ENCODE data around the gene UVRAG.

Gene UVRAG

DNA sequence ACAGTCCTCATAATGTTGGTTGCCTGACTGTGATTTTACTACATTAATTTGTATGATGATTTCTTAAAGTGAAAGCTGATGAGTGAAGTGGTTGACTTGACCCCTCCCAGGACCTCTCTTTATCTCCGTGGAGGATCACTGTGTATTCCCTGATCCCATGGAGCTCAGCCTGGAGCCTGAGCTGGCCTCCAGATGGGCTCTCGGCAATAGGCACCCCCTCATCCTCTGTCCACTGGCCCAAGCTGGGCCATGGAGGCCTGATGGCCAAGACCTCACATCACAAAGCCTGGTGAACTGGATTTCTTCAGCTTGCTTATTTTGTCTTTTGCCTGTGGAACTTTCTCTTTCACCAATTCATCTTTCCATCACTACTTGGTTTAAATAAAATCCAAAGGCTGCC is 316.1 kb downstream of the UVRAG start:
- Histone ChIP-seq H3K27ac (no peak overlapping the region), H3K36me3 (ENCODE audit: insufficient read depth, low read length) (no peaks in the 10 kb centered on the region), H3K9ac (ENCODE audit: insufficient read length) (no peak overlapping the region), H3K9me3 (ENCODE audit: low read depth, low read length) (no peaks in the 10 kb centered on the region), H3K4me3 (no peak overlapping the region)
- TF ChIP-seq EZH2 (IDR thresholded peaks at IDR 0.05) (no peak), FOXP2 (optimal IDR thresholded peaks at IDR 0.05; ENCODE audit: control extremely low read depth, extremely low read length, insufficient read depth) (no peak), POLR2AphosphoS5 (IDR thresholded peaks at IDR 0.05; ENCODE audit: borderline replicate concordance, low read depth, low read length) (no peak)
- DNase-seq (ENCODE audit: low read depth, low spot score): no peak

DNA sequence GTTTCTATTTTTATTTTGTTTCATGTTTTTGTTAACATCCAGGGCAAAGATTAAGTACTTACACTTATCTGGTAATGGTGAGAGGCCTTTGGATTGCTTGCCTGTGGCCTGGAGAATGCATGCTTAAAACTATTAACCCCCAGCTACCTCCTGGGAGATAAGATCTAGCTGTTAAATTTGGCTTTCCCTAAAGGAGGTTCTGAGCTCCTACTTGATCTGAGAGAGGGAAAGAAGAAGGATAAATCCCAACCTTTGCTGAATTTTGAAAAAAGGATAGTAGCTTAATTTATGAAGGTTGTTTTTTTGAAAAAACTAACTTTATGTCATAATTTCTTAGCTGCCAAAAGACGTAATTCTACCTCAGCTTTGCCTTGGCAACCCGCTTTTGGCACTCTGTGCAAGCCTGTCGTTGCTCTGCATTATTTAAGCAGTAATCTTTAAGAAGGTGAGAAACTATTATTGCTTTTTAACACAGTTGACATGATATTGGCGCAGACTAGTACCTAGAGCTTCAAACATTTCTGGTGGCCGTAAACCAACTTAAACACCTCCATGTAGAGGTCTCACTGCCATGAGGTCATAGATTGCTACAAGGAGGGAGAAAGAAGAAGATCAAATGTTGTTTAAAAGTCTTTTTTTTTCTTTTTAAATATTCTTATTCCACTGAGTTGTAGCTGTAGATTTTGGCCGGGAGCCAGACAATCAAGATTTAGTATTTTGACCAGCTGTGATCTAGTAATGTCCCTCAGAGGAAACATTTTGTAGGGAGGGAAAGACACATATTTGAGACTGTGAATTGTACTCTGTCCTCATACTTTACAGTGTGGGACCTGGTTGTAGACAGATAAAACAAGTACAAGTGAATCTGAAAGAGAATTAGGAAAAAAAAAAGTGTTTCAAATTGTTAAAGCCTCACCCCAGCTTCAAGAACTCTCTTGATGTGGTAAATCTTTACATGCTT is 316.9 kb downstream of the UVRAG start:
- no peak overlapping the region for H3K27ac ChIP-seq
- TF ChIP-seq FOXP2 (optimal IDR thresholded peaks at IDR 0.05; ENCODE audit: control extremely low read depth, extremely low read length, insufficient read depth) (no peak), EZH2 (IDR thresholded peaks at IDR 0.05) (no peak), POLR2AphosphoS5 (IDR thresholded peaks at IDR 0.05; ENCODE audit: borderline replicate concordance, low read depth, low read length) (no peak)
- no peaks in the 10 kb centered on the region for H3K36me3 ChIP-seq (ENCODE audit: insufficient read depth, low read length)
- DNase-seq (ENCODE audit: low read depth, low spot score): no peak
- H3K9me3 ChIP-seq (ENCODE audit: low read depth, low read length): no peaks in the 10 kb centered on the region
- H3K4me3 ChIP-seq: no peak overlapping the region
- no peak overlapping the region for H3K9ac ChIP-seq (ENCODE audit: insufficient read length)

DNA sequence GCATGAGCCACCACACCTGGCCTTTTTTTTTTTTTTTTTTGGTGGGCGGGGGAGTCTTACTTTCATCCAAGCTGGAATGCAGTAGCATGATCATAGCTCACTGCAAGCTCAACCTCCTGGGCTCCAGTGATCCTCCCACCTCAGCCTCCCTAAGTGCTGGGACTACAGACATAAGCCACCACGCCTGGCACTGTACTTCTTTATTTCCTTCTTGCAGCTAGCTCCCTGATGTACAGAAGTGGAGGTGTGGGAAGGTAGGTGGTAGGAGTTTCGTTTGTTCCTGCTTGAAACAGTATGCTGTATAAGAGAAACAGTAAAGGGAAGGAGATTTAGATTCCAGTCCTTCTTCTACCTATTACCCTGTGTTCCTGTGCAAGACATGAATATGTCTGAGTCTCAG is 319.2 kb downstream of the UVRAG start:
- H3K4me3 ChIP-seq: no peak overlapping the region
- H3K36me3 ChIP-seq (ENCODE audit: insufficient read depth, low read length): no peaks in the 10 kb centered on the region
- H3K9ac ChIP-seq (ENCODE audit: insufficient read length): no peak overlapping the region
- no peak for DNase-seq (ENCODE audit: low read depth, low spot score)
- no peaks in the 10 kb centered on the region for H3K9me3 ChIP-seq (ENCODE audit: low read depth, low read length)
- no peak overlapping the region for H3K27ac ChIP-seq
- no peak for TF ChIP-seq POLR2AphosphoS5 (IDR thresholded peaks at IDR 0.05; ENCODE audit: borderline replicate concordance, low read depth, low read length)
- TF ChIP-seq EZH2 (IDR thresholded peaks at IDR 0.05): no peak
- TF ChIP-seq FOXP2 (optimal IDR thresholded peaks at IDR 0.05; ENCODE audit: control extremely low read depth, extremely low read length, insufficient read depth): no peak

DNA sequence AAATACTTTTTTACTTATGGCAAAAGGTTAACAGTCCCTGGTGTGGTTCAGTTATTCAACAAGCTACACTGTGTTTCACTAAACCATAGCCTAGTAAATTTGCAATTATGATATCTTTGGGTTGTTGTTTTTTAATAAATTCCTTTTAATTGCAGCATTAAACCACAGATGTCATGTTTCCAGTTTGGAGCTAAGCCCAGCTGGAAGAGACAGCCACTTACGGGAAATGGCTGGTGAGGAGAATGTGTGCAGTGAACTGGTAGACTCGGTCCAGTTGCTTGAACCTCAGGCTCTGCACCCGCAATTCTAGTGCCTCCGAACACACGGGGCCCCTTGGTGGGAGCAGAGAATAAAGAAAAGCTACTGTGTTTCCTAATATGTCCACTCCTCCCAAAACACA is 320.5 kb downstream of the UVRAG start:
- no peak for DNase-seq (ENCODE audit: low read depth, low spot score)
- H3K36me3 ChIP-seq (ENCODE audit: insufficient read depth, low read length): no peaks in the 10 kb centered on the region
- TF ChIP-seq EZH2 (IDR thresholded peaks at IDR 0.05) (no peak), POLR2AphosphoS5 (IDR thresholded peaks at IDR 0.05; ENCODE audit: borderline replicate concordance, low read depth, low read length) (no peak), FOXP2 (optimal IDR thresholded peaks at IDR 0.05; ENCODE audit: control extremely low read depth, extremely low read length, insufficient read depth) (no peak)

DNA sequence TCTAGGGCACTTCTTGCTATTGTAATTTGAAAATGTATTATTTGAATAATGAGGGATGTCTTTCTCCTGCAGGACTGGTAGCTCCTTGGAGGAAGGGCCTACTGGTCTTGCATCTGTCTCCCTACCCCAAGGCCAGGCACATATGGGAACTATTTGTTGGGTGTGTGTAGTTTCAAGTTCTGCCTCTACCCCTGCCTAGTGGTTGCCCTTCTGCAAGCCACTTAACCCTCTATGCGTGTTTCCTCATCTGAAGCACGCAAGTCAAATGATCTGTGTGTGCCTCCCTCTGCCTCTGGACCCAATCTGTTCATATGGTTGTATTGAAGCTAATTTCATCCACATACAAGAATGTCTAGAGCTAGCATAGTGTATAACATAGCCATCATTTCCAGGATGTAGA is 324.3 kb downstream of the UVRAG start:
- Histone ChIP-seq H3K36me3 (ENCODE audit: insufficient read depth, low read length) (no peaks in the 10 kb centered on the region), H3K9me3 (ENCODE audit: low read depth, low read length) (no peaks in the 10 kb centered on the region), H3K4me3 (no peak overlapping the region), H3K27ac (no peak overlapping the region), H3K9ac (ENCODE audit: insufficient read length) (no peak overlapping the region)
- DNase-seq (ENCODE audit: low read depth, low spot score): no peak
- TF ChIP-seq POLR2AphosphoS5 (IDR thresholded peaks at IDR 0.05; ENCODE audit: borderline replicate concordance, low read depth, low read length) (no peak), EZH2 (IDR thresholded peaks at IDR 0.05) (no peak), FOXP2 (optimal IDR thresholded peaks at IDR 0.05; ENCODE audit: control extremely low read depth, extremely low read length, insufficient read depth) (no peak)

More for the DNA sequence above, 320.5 kb downstream of the UVRAG start:
- H3K4me3 ChIP-seq: no peak overlapping the region
- H3K9ac ChIP-seq (ENCODE audit: insufficient read length): no peak overlapping the region
- no peak overlapping the region for H3K27ac ChIP-seq
- no peaks in the 10 kb centered on the region for H3K9me3 ChIP-seq (ENCODE audit: low read depth, low read length)

DNA sequence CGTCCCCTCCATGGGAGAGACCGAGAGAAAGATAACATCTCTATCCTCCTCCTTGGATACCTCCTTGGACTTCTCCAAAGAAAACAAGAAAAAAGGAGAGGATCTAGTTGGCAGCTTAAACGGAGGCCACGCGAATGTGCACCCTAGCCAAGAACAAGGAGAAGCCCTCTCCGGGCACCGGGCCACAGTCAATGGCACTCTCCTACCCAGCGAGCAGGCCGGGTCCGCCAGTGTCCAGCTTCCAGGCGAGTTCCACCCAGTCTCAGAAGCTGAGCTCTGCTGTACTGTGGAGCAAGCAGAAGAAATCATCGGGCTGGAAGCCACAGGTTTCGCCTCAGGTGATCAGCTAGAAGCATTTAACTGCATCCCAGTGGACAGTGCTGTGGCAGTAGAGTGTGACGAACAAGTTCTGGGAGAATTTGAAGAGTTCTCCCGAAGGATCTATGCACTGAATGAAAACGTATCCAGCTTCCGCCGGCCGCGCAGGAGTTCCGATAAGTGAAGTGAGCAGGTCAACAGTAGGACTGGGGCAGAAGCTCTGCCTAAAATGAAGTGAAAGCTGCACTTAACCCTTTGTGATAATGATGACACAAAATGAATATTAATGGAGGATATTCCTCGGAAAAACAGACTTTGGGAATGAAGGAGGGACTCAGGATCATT is 326.0 kb downstream of the UVRAG start:
- no peak for DNase-seq (ENCODE audit: low read depth, low spot score)
- no peak for TF ChIP-seq POLR2AphosphoS5 (IDR thresholded peaks at IDR 0.05; ENCODE audit: borderline replicate concordance, low read depth, low read length)
- no peak for TF ChIP-seq EZH2 (IDR thresholded peaks at IDR 0.05)
- no peak for TF ChIP-seq FOXP2 (optimal IDR thresholded peaks at IDR 0.05; ENCODE audit: control extremely low read depth, extremely low read length, insufficient read depth)
- Histone ChIP-seq H3K27ac (no peak overlapping the region), H3K36me3 (ENCODE audit: insufficient read depth, low read length) (no peaks in the 10 kb centered on the region), H3K4me3 (no peak overlapping the region), H3K9me3 (ENCODE audit: low read depth, low read length) (no peaks in the 10 kb centered on the region), H3K9ac (ENCODE audit: insufficient read length) (no peak overlapping the region)

DNA sequence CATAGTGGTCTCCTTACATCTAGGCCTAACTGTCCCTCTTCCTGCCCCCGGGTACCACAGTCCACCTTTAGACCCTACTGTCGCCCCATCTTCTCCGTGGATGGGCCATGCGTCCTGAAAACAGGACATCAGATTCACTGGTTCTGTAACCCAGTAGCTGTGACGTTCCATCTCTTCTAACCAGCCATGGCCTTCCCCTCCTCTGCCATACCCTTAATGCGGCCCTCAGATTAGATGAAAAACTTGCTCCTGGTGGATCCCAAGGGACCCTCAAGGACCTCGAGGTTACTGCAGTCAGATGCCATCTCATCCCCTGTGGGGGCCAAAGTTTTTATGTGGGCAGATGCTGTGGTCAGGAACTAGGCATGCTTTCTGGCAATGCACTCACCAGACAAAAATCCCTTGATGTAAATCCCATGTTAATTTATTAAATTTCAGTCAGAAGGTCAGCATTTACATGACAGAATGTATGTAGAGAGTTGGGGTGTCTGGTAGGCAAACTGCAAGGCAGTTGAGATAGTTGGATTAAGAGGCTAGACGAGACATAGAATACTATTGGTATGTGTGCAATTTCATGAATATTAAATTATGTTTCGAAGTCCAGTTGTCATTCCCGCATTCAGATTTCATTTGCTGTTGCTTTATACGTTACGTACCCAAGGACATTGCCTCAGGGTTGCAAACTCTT is 327.0 kb downstream of the UVRAG start:
- TF ChIP-seq EZH2 (IDR thresholded peaks at IDR 0.05) (no peak), FOXP2 (optimal IDR thresholded peaks at IDR 0.05; ENCODE audit: control extremely low read depth, extremely low read length, insufficient read depth) (no peak), POLR2AphosphoS5 (IDR thresholded peaks at IDR 0.05; ENCODE audit: borderline replicate concordance, low read depth, low read length) (no peak)
- no peak overlapping the region for H3K9ac ChIP-seq (ENCODE audit: insufficient read length)
- no peak overlapping the region for H3K27ac ChIP-seq
- H3K4me3 ChIP-seq: no peak overlapping the region
- H3K9me3 ChIP-seq (ENCODE audit: low read depth, low read length): no peaks in the 10 kb centered on the region
- no peaks in the 10 kb centered on the region for H3K36me3 ChIP-seq (ENCODE audit: insufficient read depth, low read length)
- no peak for DNase-seq (ENCODE audit: low read depth, low spot score)

DNA sequence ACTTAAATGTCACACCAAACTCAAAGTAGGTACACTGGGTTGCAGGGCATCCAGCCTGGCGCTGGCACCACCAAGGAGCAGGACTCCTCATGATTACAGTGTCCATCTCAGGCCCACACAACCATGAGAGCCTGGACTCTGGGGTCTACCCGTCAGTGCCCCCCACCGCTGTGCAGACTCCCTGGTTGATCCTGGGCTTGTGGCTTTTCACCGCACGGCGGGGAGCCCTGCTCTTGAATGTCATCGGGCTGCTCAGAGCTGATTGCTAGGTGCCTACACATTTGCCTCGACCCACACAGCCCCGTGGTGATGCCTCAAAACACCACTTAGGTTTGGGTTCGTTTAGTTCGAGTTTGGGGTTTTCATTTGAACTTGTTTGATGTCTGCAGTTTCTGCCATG is 328.3 kb downstream of the UVRAG start:
- H3K27ac ChIP-seq: no peak overlapping the region
- H3K36me3 ChIP-seq (ENCODE audit: insufficient read depth, low read length): no peaks in the 10 kb centered on the region
- DNase-seq (ENCODE audit: low read depth, low spot score): no peak
- no peaks in the 10 kb centered on the region for H3K9me3 ChIP-seq (ENCODE audit: low read depth, low read length)
- no peak overlapping the region for H3K4me3 ChIP-seq
- TF ChIP-seq EZH2 (IDR thresholded peaks at IDR 0.05): no peak
- no peak for TF ChIP-seq FOXP2 (optimal IDR thresholded peaks at IDR 0.05; ENCODE audit: control extremely low read depth, extremely low read length, insufficient read depth)
- TF ChIP-seq POLR2AphosphoS5 (IDR thresholded peaks at IDR 0.05; ENCODE audit: borderline replicate concordance, low read depth, low read length): no peak
- H3K9ac ChIP-seq (ENCODE audit: insufficient read length): no peak overlapping the region
